H1 (cell line): ENCODE results near the gene PRTG. TPM values are rescaled to one million over a fixed set of nuclear protein-coding genes. Genes with fewer than 3 reads are reported as not detected.
"Not testable (repeated sequence)": the region's sequence is repeated elsewhere in the genome, so short reads cannot be mapped to it uniquely, and the experiment has no call there.

Experiments used
- CTCF ChIA-PET: fragments of 300-600 bp; sonication (Branson Sonifier 250); formaldehyde crosslinking; loops from one replicate; lab custom pipeline; 2021; ENCODE audit not compliant: partially characterized antibody; lab: Charles Lee
- POLR2A ChIA-PET: fragments of 300-600 bp; sonication (Branson Sonifier 250); formaldehyde crosslinking; loops from one replicate; lab custom pipeline; 2021; ENCODE audit warnings: inconsistent platforms; ENCODE audit not compliant: partially characterized antibody; lab: Charles Lee
- DNase-seq, 2 experiments: peaks; one replicate each; pipeline versions ENCODE4 v3.0.0 to v3.0.0-alpha.2; 2010 to 2022; ENCODE audit warnings: low spot score in 2 of 2, low read depth in 1 of 2, mixed read lengths in 1 of 2
- FAIRE-seq: peaks from 2 replicates; lab custom pipeline; 2011; peaks lifted over from hg19 to GRCh38; lab: Jason Lieb, UNC
- H2AFZ ChIP-seq: 2 replicates; pipeline ENCODE4 v1.8.1; 2012; ENCODE audit warnings: low read length, inconsistent platforms
- H2AK5ac ChIP-seq: 2 replicates; pipeline ENCODE4 v1.6.1; 2013; ENCODE audit warnings: low read depth, low read length
- H2BK120ac ChIP-seq: replicated peaks from 2 replicates; pipeline ENCODE3; 2013; ENCODE audit warnings: low read depth, low read length, inconsistent platforms
- H2BK12ac ChIP-seq: 2 replicates; pipeline ENCODE4 v1.6.1; 2013; ENCODE audit warnings: low read depth, low read length
- H2BK15ac ChIP-seq: 2 replicates; pipeline ENCODE4 v1.6.1; 2013; ENCODE audit warnings: low read length
- H2BK20ac ChIP-seq: 2 replicates; pipeline ENCODE4 v1.6.1; 2013; ENCODE audit warnings: low read length
- H2BK5ac ChIP-seq: 2 replicates; pipeline ENCODE4 v1.6.1; 2013; ENCODE audit warnings: low read depth, low read length
- H3K14ac ChIP-seq: 2 replicates; pipeline ENCODE4 v1.6.1; 2013; ENCODE audit warnings: inconsistent platforms; ENCODE audit not compliant: insufficient read length
- H3K18ac ChIP-seq: 2 replicates; pipeline ENCODE4 v1.6.1; 2013; ENCODE audit warnings: low read length; ENCODE audit errors: extremely low read depth
- H3K23ac ChIP-seq: 2 replicates; pipeline ENCODE4 v1.6.1; 2013; ENCODE audit warnings: inconsistent platforms; ENCODE audit not compliant: insufficient read length
- H3K23me2 ChIP-seq: 2 replicates; pipeline ENCODE4 v1.6.1; 2013; ENCODE audit warnings: low read depth, low read length
- H3K27ac ChIP-seq: 2 replicates; pipeline ENCODE4 v1.6.1; 2011; ENCODE audit warnings: low read depth, low read length, inconsistent platforms
- H3K27me3 ChIP-seq, 4 experiments: replicated peaks in 1 of 4; 1 replicate in 1 of 4; 2 replicates in 3 of 4; pipeline versions ENCODE4 v1.6.1 to v1.8.1; 2011 to 2013; ENCODE audit warnings: low read length in 3 of 4, mild to moderate bottlenecking in 3 of 4, inconsistent platforms in 2 of 4, mixed read lengths in 2 of 4, moderate library complexity in 1 of 4; ENCODE audit not compliant: control insufficient read depth in 3 of 4, insufficient read depth in 3 of 4; ENCODE audit errors: extremely low read depth in 1 of 4
- H3K36me3 ChIP-seq, 4 experiments: 2 replicates each; pipeline versions ENCODE4 v1.6.1 to v1.8.1; 2011 to 2013; ENCODE audit warnings: mild to moderate bottlenecking in 4 of 4, low read length in 3 of 4, moderate library complexity in 2 of 4, control low read depth in 1 of 4, inconsistent platforms in 1 of 4; ENCODE audit not compliant: insufficient read depth in 4 of 4, control insufficient read depth in 2 of 4
- H3K4ac ChIP-seq: replicated peaks from 2 replicates; pipeline ENCODE3; 2013; ENCODE audit warnings: low read length, low read depth, mixed read lengths, inconsistent platforms; ENCODE audit not compliant: insufficient read length
- H3K4me1 ChIP-seq, 4 experiments: replicated peaks in 1 of 4; 1 replicate in 1 of 4; 2 replicates in 3 of 4; pipeline versions ENCODE4 v1.6.1 to v1.8.1; 2011 to 2013; ENCODE audit warnings: low read length in 3 of 4, inconsistent platforms in 2 of 4, mixed read lengths in 1 of 4; ENCODE audit not compliant: insufficient read depth in 4 of 4, control insufficient read depth in 3 of 4
- H3K4me2 ChIP-seq, 2 experiments: 2 replicates each; pipeline versions ENCODE4 v1.6.1 to v1.8.1; 2011 to 2013; ENCODE audit warnings: low read depth in 2 of 2, low read length in 2 of 2, control low read depth in 1 of 2, inconsistent platforms in 1 of 2, mild to moderate bottlenecking in 1 of 2; ENCODE audit not compliant: insufficient read depth in 1 of 2
- H3K4me3 ChIP-seq, 4 experiments: fragments of 200-600, 300-600 bp in 1 of 4; sonication (generic), shearing (Covaris generic), sonication (Bioruptor Twin) in 1 of 4; 2 replicates each; pipeline versions ENCODE4 v1.5.1 to v1.8.1; 2011 to 2016; ENCODE audit warnings: low read length in 4 of 4, low read depth in 3 of 4, control low read depth in 2 of 4, inconsistent platforms in 2 of 4, mild to moderate bottlenecking in 2 of 4, mixed read lengths in 1 of 4, moderate library complexity in 1 of 4; ENCODE audit not compliant: insufficient read depth in 2 of 4; ENCODE audit errors: extremely low read depth in 1 of 4
- H3K56ac ChIP-seq: replicated peaks from 2 replicates; pipeline ENCODE3; 2013; ENCODE audit warnings: low read depth, mild to moderate bottlenecking, mixed read lengths, low read length, inconsistent platforms; ENCODE audit not compliant: insufficient read length
- H3K79me1 ChIP-seq: 2 replicates; pipeline ENCODE4 v1.6.1; 2013; ENCODE audit warnings: low read depth, low read length, control low read depth
- H3K79me2 ChIP-seq, 2 experiments: 2 replicates each; pipeline versions ENCODE4 v1.6.1 to v1.8.1; 2012 to 2013; ENCODE audit warnings: low read length in 2 of 2, mild to moderate bottlenecking in 2 of 2, inconsistent platforms in 1 of 2; ENCODE audit not compliant: insufficient read depth in 2 of 2, control insufficient read depth in 1 of 2
- H3K9ac ChIP-seq, 4 experiments: replicated peaks in 1 of 4; 1 replicate in 1 of 4; 2 replicates in 3 of 4; pipeline versions ENCODE4 v1.6.1 to v1.8.1; 2011 to 2013; ENCODE audit warnings: low read depth in 3 of 4, low read length in 3 of 4, control low read depth in 2 of 4, mild to moderate bottlenecking in 2 of 4, moderate library complexity in 2 of 4, inconsistent platforms in 1 of 4; ENCODE audit errors: extremely low read depth in 1 of 4
- H3K9me3 ChIP-seq, 2 experiments: 2 replicates each; pipeline versions ENCODE4 v1.6.1 to v1.8.1; 2012 to 2013; ENCODE audit warnings: mild to moderate bottlenecking in 2 of 2, moderate library complexity in 2 of 2, control low read depth in 1 of 2, inconsistent platforms in 1 of 2, low read depth in 1 of 2, low read length in 1 of 2, mixed read lengths in 1 of 2; ENCODE audit not compliant: insufficient read depth in 2 of 2
- H4K20me1 ChIP-seq, 2 experiments: replicated peaks in 1 of 2; 2 replicates each; pipeline versions ENCODE3 to v1.8.1; 2011 to 2013; ENCODE audit warnings: inconsistent platforms in 2 of 2, low read length in 2 of 2, mild to moderate bottlenecking in 1 of 2; ENCODE audit not compliant: insufficient read depth in 2 of 2, control insufficient read depth in 1 of 2
- H4K5ac ChIP-seq: 2 replicates; pipeline ENCODE4 v1.6.1; 2013; ENCODE audit warnings: low read length, low read depth, mixed read lengths, inconsistent platforms; ENCODE audit not compliant: insufficient read length
- H4K8ac ChIP-seq: 2 replicates; pipeline ENCODE4 v1.8.0; 2013; ENCODE audit warnings: mild to moderate bottlenecking, moderate library complexity, low read length, inconsistent platforms; ENCODE audit not compliant: insufficient read depth; ENCODE audit errors: extremely low read depth
- H4K91ac ChIP-seq: replicated peaks from 2 replicates; pipeline ENCODE3; 2013; ENCODE audit warnings: low read length, mixed read lengths, inconsistent platforms; ENCODE audit not compliant: insufficient read length
- WGBS, 2 experiments: shearing (Covaris generic) in 1 of 2; methylation state at CpG; one replicate each; pipeline versions ENCODE4 v1.1.6 to v1.1.7; 2013 to 2015; ENCODE audit warnings: low lambda C conversion rate in 2 of 2, mixed read lengths in 2 of 2, inconsistent platforms in 1 of 2, low coverage in 1 of 2, missing lambda C conversion rate in 1 of 2; ENCODE audit not compliant: insufficient replicate concordance in 2 of 2, insufficient coverage in 1 of 2, insufficient read length in 1 of 2; ENCODE audit errors: extremely low coverage in 1 of 2, missing lambda C conversion rate in 1 of 2; 5-methylcytosine and 5-hydroxymethylcytosine counted together
- polyA plus RNA-seq, 7 experiments: library from polyadenylated mRNA; depleted of rRNA in 3 of 7; stranded (reverse) in 5 of 7; unstranded in 2 of 7; fragments of >200 nt in 5 of 7; fragments of 200-250 nt in 2 of 7; gene quantifications; 1 replicate in 5 of 7; 2 replicates in 1 of 7; 4 replicates in 1 of 7; pipeline versions ENCODE4 v1.2.1 to v1.2.3, GENCODE V29; 2011 to 2013; ENCODE audit warnings: missing spikeins in 2 of 7, mixed read lengths in 2 of 7
- total RNA-seq: library from RNA; stranded (reverse); fragmentation: NEBNext Ultra II Directional; extraction: Animal tissue kit (Norgen Biotek cat#: 25700); gene quantifications from 2 replicates; pipeline ENCODE4 v1.2.1, GENCODE V29; 2021

The PRTG gene
- total and polyA plus RNA-seq, 2 of the 8 experiments (the other 6 are each of a cell fraction or from before 2014, with no cell fraction given): 3.1 to 3.2 TPM

- H3K4me3 ChIP-seq, H4K5ac ChIP-seq, H2AFZ ChIP-seq, H3K23me2 ChIP-seq, H3K9ac ChIP-seq, H4K8ac ChIP-seq, H2BK20ac ChIP-seq, H3K56ac ChIP-seq, FAIRE-seq, H4K91ac ChIP-seq, DNase-seq, H3K79me2 ChIP-seq, H2BK15ac ChIP-seq, H3K9me3 ChIP-seq, POLR2A ChIA-PET, H3K4me1 ChIP-seq, H3K14ac ChIP-seq, H3K27ac ChIP-seq, H2BK12ac ChIP-seq, H3K27me3 ChIP-seq, H3K79me1 ChIP-seq, H2BK120ac ChIP-seq, H3K18ac ChIP-seq, H3K36me3 ChIP-seq, H3K23ac ChIP-seq, H4K20me1 ChIP-seq, H2AK5ac ChIP-seq, H3K4ac ChIP-seq, H2BK5ac ChIP-seq, H3K4me2 ChIP-seq: not testable (repeated sequence)
- CTCF ChIA-PET: interaction anchor here (1.7 to 7.9 kb wide), 3 partner anchors 13 to 137 kb away, joined by 4 to 110 read pairs (median 43); no protein-coding TSS in a partner anchor
- WGBS, 2 experiments: 85% methylated on average over 9 of the region's 9 CpGs; no CpG with 5 or more reads in 1 of the 2 experiments
These were observed 42.6 kb upstream of the PRTG start for GRCh38 chr15:55785593-55785992.
